Testis (tissue), 3 donors: Measurements from ENCODE around the gene RNF220. TPM values are rescaled to one million over a fixed set of nuclear protein-coding genes. Genes with fewer than 3 reads are reported as not detected.

Experiments
- DNase-seq: peaks from one replicate; pipeline ENCODE4 v3.0.0-alpha.2; 2019
- H3K27ac ChIP-seq, 2 donors: fragments of 200-600 bp; sonication (generic); one replicate each; pipeline ENCODE4 v1.5.1; 2019
- H3K27me3 ChIP-seq: fragments of 200-600 bp; sonication (generic); one replicate; pipeline ENCODE4 v1.5.1; 2019
- H3K36me3 ChIP-seq: fragments of 200-600 bp; sonication (generic); one replicate; pipeline ENCODE4 v1.5.1; 2017; ENCODE audit warnings: low read depth; ENCODE audit errors: missing control alignments
- H3K4me1 ChIP-seq: fragments of 200-600 bp; sonication (generic); one replicate; pipeline ENCODE4 v1.5.1; 2019
- H3K4me3 ChIP-seq, 2 donors: fragments of 200-600 bp; sonication (generic); one replicate each; pipeline ENCODE4 v1.5.1; 2017 to 2019
- H3K9me3 ChIP-seq: fragments of 200-600 bp; sonication (generic); one replicate; pipeline ENCODE4 v1.5.1; 2017
- CTCF ChIP-seq, 3 experiments: fragments of 450-650 bp in 2 of 3; fragments of 200-600 bp in 1 of 3; sonication (generic) in 1 of 3; IDR thresholded peaks; one replicate each; pipeline ENCODE4 v1.5.1; 2016 to 2019; ENCODE audit warnings: antibody characterized with exemption in 3 of 3, mild to moderate bottlenecking in 2 of 3, moderate library complexity in 1 of 3
- POLR2A ChIP-seq: fragments of 450-650 bp; IDR thresholded peaks from one replicate; pipeline ENCODE4 v1.6.1; 2017; ENCODE audit warnings: antibody characterized with exemption, mild to moderate bottlenecking, moderate library complexity
- WGBS, 2 donors: methylation state at CpG; one replicate each; pipeline ENCODE4 v1.1.5; 2018; 5-methylcytosine and 5-hydroxymethylcytosine counted together
- intact Hi-C: fragments of 100-400 bp; cut with DNase I; formaldehyde crosslinking; loops from one replicate; pipeline ENCODE4 v1.15.1; 2023; ENCODE audit warnings: low total_unique reads
- polyA plus RNA-seq: library from polyadenylated mRNA; stranded (reverse); fragments of 350-450 nt; fragmentation: Illumina TruSeq; extraction: RNeasy Lipid Tissue Mini Kit (QIAGEN cat#74804); gene quantifications from one replicate; pipeline ENCODE4 v1.2.3, GENCODE V29; 2014; ENCODE audit warnings: low read depth, low replicate concordance; ENCODE audit not compliant: insufficient read depth
- total RNA-seq, 2 donors: library from RNA; depleted of rRNA; stranded (reverse); fragments of >200 nt; gene quantifications; one replicate each; pipeline ENCODE4 v1.2.3, GENCODE V29; 2016

Gene RNF220
- total and polyA plus RNA-seq, 3 donors from 2014 or later = 99.3 to 148 (median 126) TPM

DNA sequence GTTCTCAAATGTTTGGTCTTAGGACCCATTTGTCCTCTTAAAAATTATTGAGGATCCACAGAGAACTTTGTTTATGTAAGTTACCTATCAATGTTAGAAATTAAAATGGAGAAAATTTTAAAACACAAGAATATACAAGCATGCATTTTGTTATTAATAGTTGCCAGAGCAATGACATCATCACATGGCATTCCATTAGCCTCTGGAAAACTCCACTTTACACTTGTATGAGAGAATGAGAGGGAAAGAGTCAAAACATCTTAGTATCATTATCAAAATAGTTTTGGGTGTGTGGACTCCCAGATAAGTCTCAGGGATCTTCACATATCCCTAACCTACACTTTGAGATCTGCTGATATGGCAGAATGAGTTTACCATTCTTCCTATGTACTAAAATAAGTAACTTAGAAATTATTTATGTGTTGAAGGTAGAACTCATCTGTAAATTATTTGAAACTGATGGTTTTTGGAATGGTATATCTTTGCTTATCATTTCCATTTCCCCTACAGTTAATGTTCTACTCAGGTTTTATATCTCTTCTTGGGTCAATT lies 48.8 kb downstream of the RNF220 start:
- H3K36me3 ChIP-seq = no peaks in the 10 kb centered on the region
- no peak overlapping the region for H3K4me3 ChIP-seq
- H3K27me3 ChIP-seq = no peaks in the 10 kb centered on the region
- no peaks in the 10 kb centered on the region for H3K4me1 ChIP-seq
- no peak overlapping the region for H3K27ac ChIP-seq
- intact Hi-C loops = no loop called here
- DNase-seq = no peak
- TF ChIP-seq CTCF (IDR thresholded peaks at IDR 0.05) = no peak
- no peak for TF ChIP-seq POLR2A
- H3K9me3 ChIP-seq = no peaks in the 10 kb centered on the region

GRCh38 chr1:44454704-44455103 lies 49.6 kb downstream of the RNF220 start:
- Histone ChIP-seq H3K4me1 (no peaks in the 10 kb centered on the region), H3K9me3 (no peaks in the 10 kb centered on the region), H3K36me3 (no peaks in the 10 kb centered on the region), H3K27me3 (no peaks in the 10 kb centered on the region), H3K4me3 (no peak overlapping the region), H3K27ac (no peak overlapping the region)
- intact Hi-C loops = no loop called here
- no peak for DNase-seq
- 95% methylated on average over 3 of the region's 3 CpGs for WGBS, 2 donors
- TF ChIP-seq POLR2A (no peak), CTCF (IDR thresholded peaks at IDR 0.05) (no peak)

DNA sequence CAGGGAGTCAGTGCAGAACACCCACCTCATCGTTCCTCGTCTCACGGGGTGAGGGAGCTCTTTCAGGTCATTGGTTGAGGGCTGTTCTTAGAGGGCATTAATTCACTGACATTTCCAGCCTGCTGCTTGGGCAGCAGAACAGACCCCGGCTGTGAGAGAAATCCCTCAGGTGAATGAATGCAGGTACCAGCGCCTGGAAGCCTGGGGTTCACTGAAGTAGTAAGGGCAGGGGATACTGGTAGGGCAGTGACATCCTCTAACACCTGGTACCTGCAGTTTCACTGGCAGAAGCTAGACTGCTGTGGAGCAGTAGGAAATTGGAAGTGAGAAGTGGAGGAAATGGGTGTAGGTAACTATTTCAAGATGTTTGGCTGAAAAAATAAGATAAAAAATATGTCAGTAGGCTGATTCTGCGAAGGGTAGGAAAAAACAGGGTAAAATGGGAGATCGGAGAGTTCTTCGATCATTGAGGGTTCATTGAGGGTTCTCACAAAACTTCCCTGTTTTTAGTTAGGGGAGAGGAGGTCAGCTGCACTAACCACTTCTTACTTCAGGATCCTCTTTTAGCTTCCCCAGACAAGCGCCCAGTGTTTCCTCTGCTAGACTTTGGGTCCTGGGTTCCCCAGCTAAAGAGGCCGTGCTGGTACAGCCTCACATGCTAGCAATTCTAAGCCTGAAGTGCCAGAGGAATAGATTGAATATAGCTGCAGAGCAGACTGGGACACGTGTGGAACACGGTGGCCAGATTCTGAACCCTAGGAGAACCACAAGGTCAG lies 55.2 kb downstream of the RNF220 start:
- TF ChIP-seq POLR2A = no peak
- TF ChIP-seq CTCF (IDR thresholded peaks at IDR 0.05) = no peak
- H3K4me3 ChIP-seq = no peak overlapping the region
- H3K27me3 ChIP-seq = no peaks in the 10 kb centered on the region
- no peaks in the 10 kb centered on the region for H3K9me3 ChIP-seq
- H3K36me3 ChIP-seq = no peaks in the 10 kb centered on the region
- intact Hi-C loops = no loop called here
- 79 to 81% methylated on average over 12 of the region's 12 CpGs for WGBS, 2 donors
- no peaks in the 10 kb centered on the region for H3K4me1 ChIP-seq
- no peak overlapping the region for H3K27ac ChIP-seq
- peak; percentile 18 for DNase-seq

- WGBS, 2 donors = 84 to 88% methylated on average over 3 of the region's 3 CpGs
- Histone ChIP-seq H3K36me3 (no peaks in the 10 kb centered on the region), H3K4me3 (no peak overlapping the region), H3K27me3 (no peaks in the 10 kb centered on the region), H3K9me3 (no peaks in the 10 kb centered on the region), H3K27ac (no peak overlapping the region), H3K4me1 (no peaks in the 10 kb centered on the region)
- no peak for TF ChIP-seq POLR2A
- TF ChIP-seq CTCF (IDR thresholded peaks at IDR 0.05) = no peak
- no peak for DNase-seq
- intact Hi-C loops = no loop called here
These were observed 59.3 kb downstream of the RNF220 start for GRCh38 chr1:44464361-44464760.

DNA sequence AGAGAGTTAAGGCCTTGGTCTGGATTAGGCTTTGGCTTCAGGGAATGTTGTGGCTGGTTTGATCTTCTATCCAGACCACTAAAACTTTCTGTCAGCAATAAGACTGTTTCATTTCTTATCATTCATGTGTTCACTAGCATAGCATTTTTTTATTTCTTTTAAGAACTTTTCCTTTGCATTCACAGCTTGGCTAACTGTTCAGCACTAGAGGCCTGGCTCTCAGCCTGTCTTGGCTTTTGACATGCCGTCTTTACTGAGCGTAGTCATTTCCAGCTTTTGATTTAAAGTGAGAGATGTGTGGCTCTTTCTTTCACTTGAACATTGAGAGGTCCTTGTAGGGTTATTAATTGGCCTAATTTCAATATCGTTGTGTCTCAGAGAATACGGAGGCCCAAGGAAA lies 62.5 kb downstream of the RNF220 start:
- H3K4me3 ChIP-seq = no peak overlapping the region
- no peaks in the 10 kb centered on the region for H3K4me1 ChIP-seq
- no peak overlapping the region for H3K27ac ChIP-seq
- intact Hi-C loops = no loop called here
- no peak for DNase-seq
- WGBS, 2 donors = 72 to 84% methylated on average over 4 of the region's 4 CpGs
- H3K27me3 ChIP-seq = no peaks in the 10 kb centered on the region
- no peaks in the 10 kb centered on the region for H3K36me3 ChIP-seq
- no peaks in the 10 kb centered on the region for H3K9me3 ChIP-seq
- TF ChIP-seq CTCF (IDR thresholded peaks at IDR 0.05) (no peak), POLR2A (no peak)
